Right atrium auricular region (tissue), 2 donors: ENCODE measurements around the gene TSNAX. TPM values are rescaled to one million over a fixed set of nuclear protein-coding genes. Genes with fewer than 3 reads are reported as not detected.

ENCODE experiments used
- DNase-seq: peaks from one replicate; pipeline ENCODE4 v3.0.0-alpha.2; 2019; ENCODE audit warnings: low spot score
- H3K27ac ChIP-seq, 2 donors: fragments of 200-600 bp; sonication (generic); 1 replicate in 1 of 2; 2 replicates in 1 of 2; pipeline ENCODE4 v1.5.1; 2016 to 2019
- H3K27me3 ChIP-seq, 2 donors: fragments of 200-600 bp; sonication (generic); one replicate each; pipeline versions ENCODE4 v1.5.1 to v1.6.0; 2017 to 2019
- H3K36me3 ChIP-seq: fragments of 200-600 bp; sonication (generic); one replicate; pipeline ENCODE4 v1.5.1; 2016
- H3K4me1 ChIP-seq, 2 donors: fragments of 200-600 bp; sonication (generic); one replicate each; pipeline versions ENCODE4 v1.5.1 to v1.6.0; 2017 to 2019
- H3K4me3 ChIP-seq, 2 donors: fragments of 200-600 bp; sonication (generic); 1 replicate in 1 of 2; 2 replicates in 1 of 2; pipeline ENCODE4 v1.5.1; 2017 to 2019; ENCODE audit warnings: mild to moderate bottlenecking in 1 of 2, moderate library complexity in 1 of 2
- H3K9me3 ChIP-seq, 2 donors: fragments of 200-600 bp; sonication (generic); one replicate each; pipeline ENCODE4 v1.5.1; 2019
- total RNA-seq, 2 donors: library from RNA; depleted of rRNA; stranded (reverse); fragments of >200 nt; gene quantifications; one replicate each; pipeline ENCODE4 v1.1.0, GENCODE V29; 2016
- TF ChIP-seq, protein P1 (sequence below), 2 donors: fragments of 200-600 bp; sonication (generic); IDR thresholded peaks; one replicate each; pipeline ENCODE4 v1.5.1; 2019; ENCODE audit warnings: antibody characterized with exemption in 2 of 2

Gene TSNAX
- total RNA-seq, 2 donors from 2014 or later = 19.5 to 26.3 TPM

DNA sequence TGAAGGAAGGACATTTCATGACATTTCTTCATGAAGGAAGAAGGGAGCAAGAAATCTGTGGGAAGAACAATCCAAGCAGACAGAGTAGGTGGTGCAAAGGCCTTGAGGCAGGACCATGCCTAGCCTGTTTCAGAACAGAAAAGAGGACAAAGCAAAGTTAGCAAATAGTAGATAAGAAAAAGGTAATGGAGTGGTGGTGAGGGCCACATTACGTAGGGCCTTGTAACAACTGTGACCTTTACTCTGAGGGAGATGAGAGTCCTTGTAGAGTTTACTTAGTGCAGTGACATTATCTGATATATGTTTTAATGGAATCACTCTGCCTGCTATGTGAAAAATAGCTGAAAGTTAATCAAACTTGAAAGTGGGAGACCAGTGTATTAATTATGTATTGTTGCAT lies 6.4 kb upstream of the TSNAX start:
- Histone ChIP-seq H3K27me3 (no peaks in the 10 kb centered on the region), H3K4me3 (no peak overlapping the region), H3K36me3 (no peaks in the 10 kb centered on the region), H3K27ac (no peak overlapping the region), H3K9me3 (no peaks in the 10 kb centered on the region), H3K4me1 (no peaks in the 10 kb centered on the region)
- TF ChIP-seq, protein P1, sequence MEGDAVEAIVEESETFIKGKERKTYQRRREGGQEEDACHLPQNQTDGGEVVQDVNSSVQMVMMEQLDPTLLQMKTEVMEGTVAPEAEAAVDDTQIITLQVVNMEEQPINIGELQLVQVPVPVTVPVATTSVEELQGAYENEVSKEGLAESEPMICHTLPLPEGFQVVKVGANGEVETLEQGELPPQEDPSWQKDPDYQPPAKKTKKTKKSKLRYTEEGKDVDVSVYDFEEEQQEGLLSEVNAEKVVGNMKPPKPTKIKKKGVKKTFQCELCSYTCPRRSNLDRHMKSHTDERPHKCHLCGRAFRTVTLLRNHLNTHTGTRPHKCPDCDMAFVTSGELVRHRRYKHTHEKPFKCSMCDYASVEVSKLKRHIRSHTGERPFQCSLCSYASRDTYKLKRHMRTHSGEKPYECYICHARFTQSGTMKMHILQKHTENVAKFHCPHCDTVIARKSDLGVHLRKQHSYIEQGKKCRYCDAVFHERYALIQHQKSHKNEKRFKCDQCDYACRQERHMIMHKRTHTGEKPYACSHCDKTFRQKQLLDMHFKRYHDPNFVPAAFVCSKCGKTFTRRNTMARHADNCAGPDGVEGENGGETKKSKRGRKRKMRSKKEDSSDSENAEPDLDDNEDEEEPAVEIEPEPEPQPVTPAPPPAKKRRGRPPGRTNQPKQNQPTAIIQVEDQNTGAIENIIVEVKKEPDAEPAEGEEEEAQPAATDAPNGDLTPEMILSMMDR (IDR thresholded peaks at IDR 0.05) = no peak
- no peak for DNase-seq

DNA sequence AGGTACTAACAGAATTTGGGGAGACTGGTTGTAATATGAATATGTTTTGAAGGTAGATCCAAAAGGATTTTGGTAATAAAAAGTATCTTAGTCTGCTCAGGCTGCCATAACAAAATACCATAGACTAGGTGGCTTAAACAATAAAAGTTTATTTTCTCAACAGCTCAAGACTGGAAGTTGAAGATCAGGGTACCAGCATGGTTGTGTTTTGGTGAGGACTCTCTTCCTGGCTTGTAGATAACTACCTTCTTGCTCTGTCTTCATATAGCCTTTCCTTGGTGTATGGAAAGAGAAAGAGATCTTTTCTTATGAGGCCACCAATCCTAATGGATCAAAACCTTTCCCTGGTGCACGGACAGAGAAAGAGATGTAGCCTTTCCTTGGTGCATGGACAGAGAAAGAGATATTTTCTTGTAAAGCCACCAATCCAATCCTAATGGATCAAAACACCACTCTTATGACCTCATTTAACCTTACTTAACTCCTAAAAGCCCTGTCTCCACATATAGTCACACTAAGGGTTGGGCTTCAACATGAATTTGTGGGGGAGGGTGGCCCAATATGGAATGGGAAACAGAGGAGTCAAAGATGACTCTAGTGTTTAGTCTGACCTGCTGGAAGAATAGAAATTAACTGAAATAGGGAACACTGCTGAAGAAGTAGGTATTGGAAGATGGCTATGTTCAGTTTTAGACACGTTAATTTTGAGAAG lies 5.4 kb upstream of the TSNAX start:
- no peaks in the 10 kb centered on the region for H3K4me1 ChIP-seq
- no peak for DNase-seq
- no peaks in the 10 kb centered on the region for H3K27me3 ChIP-seq
- no peaks in the 10 kb centered on the region for H3K9me3 ChIP-seq
- no peaks in the 10 kb centered on the region for H3K36me3 ChIP-seq
- H3K4me3 ChIP-seq = no peak overlapping the region
- H3K27ac ChIP-seq = no peak overlapping the region
- TF ChIP-seq, protein P1 (IDR thresholded peaks at IDR 0.05) = no peak

DNA sequence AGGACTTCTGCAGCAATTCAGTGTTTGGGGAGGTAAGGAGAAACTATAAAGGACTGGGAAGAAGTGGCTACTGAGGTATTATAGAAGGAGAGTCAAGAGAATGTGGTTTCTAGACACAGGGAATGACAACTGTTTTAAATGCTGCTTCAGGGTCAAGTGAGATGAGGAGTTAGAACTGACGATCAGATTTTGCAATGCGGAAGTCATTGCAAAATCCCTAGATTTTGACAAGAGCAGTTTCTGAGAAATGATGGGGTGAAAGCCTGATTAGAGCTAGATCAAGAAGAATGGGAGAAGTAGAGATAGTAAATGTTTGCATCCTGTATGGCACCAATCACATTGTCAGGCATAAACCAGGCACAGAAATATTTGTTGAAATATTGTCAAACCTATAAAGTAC lies 4.7 kb upstream of the TSNAX start:
- H3K4me3 ChIP-seq = no peak overlapping the region
- no peak for DNase-seq
- H3K9me3 ChIP-seq = no peaks in the 10 kb centered on the region
- H3K27me3 ChIP-seq = no peaks in the 10 kb centered on the region
- TF ChIP-seq, protein P1 (IDR thresholded peaks at IDR 0.05) = no peak
- H3K4me1 ChIP-seq = no peaks in the 10 kb centered on the region
- no peak overlapping the region for H3K27ac ChIP-seq
- H3K36me3 ChIP-seq = no peaks in the 10 kb centered on the region

DNA sequence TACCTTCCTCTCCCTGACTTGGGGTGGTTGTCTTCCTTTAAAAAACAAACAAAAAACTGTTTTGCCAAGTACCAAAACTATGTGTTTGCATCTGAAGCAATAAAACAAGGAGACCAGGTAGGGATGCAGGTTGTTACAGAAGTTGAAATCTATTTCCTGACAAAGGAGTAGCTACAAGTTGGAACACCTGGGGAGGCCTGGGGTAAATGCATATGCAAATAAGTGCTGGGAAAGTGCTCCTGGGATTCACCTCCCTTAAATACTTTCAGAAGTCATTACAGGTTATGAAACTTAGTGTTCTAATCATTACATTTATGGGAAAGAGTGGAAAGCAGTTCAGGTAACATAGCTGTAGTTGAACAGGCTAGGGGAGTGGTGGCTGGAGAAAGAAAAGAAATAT lies 1.9 kb upstream of the TSNAX start:
- Histone ChIP-seq H3K36me3 (no peaks in the 10 kb centered on the region), H3K4me3 (no peak overlapping the region), H3K27ac (no peak overlapping the region), H3K27me3 (no peaks in the 10 kb centered on the region), H3K9me3 (no peaks in the 10 kb centered on the region), H3K4me1 (peaks cover 0 to 12% of the 10 kb centered on the region in 2 donors)
- TF ChIP-seq, protein P1 (IDR thresholded peaks at IDR 0.05) = no peak
- no peak for DNase-seq

DNA sequence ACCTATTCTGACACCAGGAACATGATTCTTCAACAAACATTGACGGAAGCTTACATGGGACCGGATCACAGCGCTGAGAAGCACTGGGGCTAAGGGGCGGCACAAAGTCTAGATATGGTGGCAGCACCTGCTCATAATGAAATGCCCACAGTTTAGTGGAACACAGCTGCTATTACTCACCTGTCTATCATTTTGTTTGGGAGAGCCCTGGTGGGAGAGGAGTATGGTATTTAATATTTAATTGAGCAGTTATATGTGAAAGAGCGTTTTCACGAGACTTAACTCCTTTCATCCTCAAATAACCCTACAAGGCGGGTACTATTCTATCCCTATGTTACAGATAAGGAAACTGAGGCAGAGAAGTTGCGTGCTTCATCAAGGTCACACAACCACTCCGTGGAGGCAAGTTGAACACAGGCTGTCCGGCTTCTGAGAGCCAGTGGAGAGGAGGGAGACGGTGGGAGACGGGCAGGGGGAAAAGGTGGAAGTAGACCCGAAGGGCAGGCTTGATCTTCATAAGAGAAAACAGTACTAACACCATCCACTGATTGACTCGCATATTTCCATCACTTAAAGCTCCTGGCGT lies 790 bp upstream of the TSNAX start:
- TF ChIP-seq, protein P1 (IDR thresholded peaks at IDR 0.05) = no peak
- peaks cover 0 to 15% of the 10 kb centered on the region in 2 donors for H3K4me1 ChIP-seq

More for the DNA sequence above, 790 bp upstream of the TSNAX start:
- Histone ChIP-seq H3K4me3 (peak overlapping the region; percentile 61 to 78), H3K27me3 (no peaks in the 10 kb centered on the region), H3K9me3 (no peaks in the 10 kb centered on the region), H3K36me3 (no peaks in the 10 kb centered on the region), H3K27ac (peak overlapping the region; percentile 86 to 93)
- DNase-seq = no peak
